NT2/D1 (cell line): ENCODE results near the gene KCNQ1.

Source experiments
- DNase-seq: peaks from one replicate; pipeline ENCODE4 v3.0.0-alpha.2; 2011; ENCODE audit warnings: low read depth, low spot score
- H3K27me3 ChIP-seq: 2 replicates; pipeline ENCODE4 v1.6.0; 2011; ENCODE audit warnings: mild to moderate bottlenecking; ENCODE audit not compliant: insufficient read length, insufficient read depth
- H3K36me3 ChIP-seq: 2 replicates; pipeline ENCODE4 v1.6.1; 2011; ENCODE audit warnings: mild to moderate bottlenecking, low read length, mixed read lengths; ENCODE audit not compliant: insufficient read depth, insufficient read length
- H3K4me1 ChIP-seq: 2 replicates; pipeline ENCODE4 v1.5.1; 2011; ENCODE audit not compliant: insufficient read depth, insufficient read length
- H3K4me3 ChIP-seq: 2 replicates; pipeline ENCODE4 v1.5.1; 2011; ENCODE audit warnings: low read depth; ENCODE audit not compliant: insufficient read length
- H3K9ac ChIP-seq: 2 replicates; pipeline ENCODE4 v1.6.0; 2011; ENCODE audit warnings: low read depth; ENCODE audit not compliant: insufficient read length
- H3K9me3 ChIP-seq: 2 replicates; pipeline ENCODE4 v1.5.1; 2011; ENCODE audit warnings: mild to moderate bottlenecking, low read length; ENCODE audit not compliant: insufficient read depth
- SUZ12 ChIP-seq: IDR thresholded peaks from 2 replicates; pipeline ENCODE4 v1.6.1; 2011; ENCODE audit not compliant: insufficient read length, insufficient read depth; ENCODE audit errors: extremely low read depth
- YY1 ChIP-seq: IDR thresholded peaks from 2 replicates; pipeline ENCODE4 v1.6.1; 2011; ENCODE audit not compliant: insufficient read length, insufficient read depth
- ZNF274 ChIP-seq: IDR thresholded peaks from 2 replicates; pipeline ENCODE4 v1.6.1; 2011; ENCODE audit warnings: mild to moderate bottlenecking, low read depth, low read length

Gene KCNQ1

DNA sequence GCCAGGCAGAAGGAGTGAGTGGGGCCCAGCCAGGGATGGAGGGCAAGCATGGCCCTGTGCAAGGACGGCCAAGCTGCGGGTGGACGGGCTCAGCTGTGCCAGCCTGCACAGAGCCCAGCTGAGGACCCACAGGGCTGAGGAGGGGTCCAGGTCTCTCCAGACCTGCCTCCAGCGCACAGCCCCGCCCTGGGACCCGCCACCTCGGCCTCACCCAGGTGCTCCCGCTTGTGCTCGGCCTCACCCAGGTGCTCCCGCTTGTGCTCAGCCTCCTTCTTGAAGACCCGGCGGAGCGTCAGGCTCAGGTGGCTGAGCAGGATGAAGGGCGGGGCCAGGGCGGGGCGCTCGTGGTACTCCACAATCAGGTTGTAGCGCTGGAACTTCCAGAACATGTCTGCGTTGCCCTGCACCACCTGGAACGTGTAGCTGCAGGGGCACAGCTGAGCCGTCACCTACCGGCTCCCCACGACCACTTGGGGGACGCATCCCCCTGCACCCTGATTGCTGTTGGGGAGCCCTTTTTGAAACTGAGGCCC is 37.9 kb upstream of the KCNQ1 start:
- no peak for TF ChIP-seq SUZ12
- no peak for TF ChIP-seq YY1
- no peak for TF ChIP-seq ZNF274
- Histone ChIP-seq H3K4me3 (no peak overlapping the region), H3K9me3 (no peaks in the 10 kb centered on the region), H3K36me3 (peaks cover 33% of the 10 kb centered on the region), H3K27me3 (no peaks in the 10 kb centered on the region), H3K4me1 (peaks cover 22% of the 10 kb centered on the region), H3K9ac (no peak overlapping the region)
- DNase-seq, result no peak

DNA sequence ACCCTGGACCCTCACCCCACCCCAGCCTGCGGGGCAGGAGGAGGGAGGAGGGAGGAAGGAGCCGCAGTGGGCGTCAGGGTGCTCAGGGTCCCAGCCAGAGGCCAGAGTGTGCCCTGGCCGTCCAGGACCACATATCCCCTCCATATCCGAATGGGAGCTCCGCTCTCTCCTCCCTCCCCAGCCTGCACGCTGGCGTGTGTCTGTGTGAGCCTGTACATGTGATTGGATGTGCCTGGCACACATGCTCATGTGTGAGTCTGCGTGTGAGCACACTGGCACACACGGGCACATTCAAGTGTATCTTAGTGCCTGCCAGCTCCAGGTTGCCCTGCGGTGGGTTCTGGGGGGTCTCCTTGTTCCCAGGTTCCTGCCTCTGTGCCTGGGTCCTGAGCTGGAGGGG is 36.1 kb upstream of the KCNQ1 start:
- H3K9me3 ChIP-seq, result no peaks in the 10 kb centered on the region
- TF ChIP-seq SUZ12 (no peak), YY1 (no peak), ZNF274 (no peak)
- H3K4me1 ChIP-seq, result peaks cover 19% of the 10 kb centered on the region
- H3K27me3 ChIP-seq, result no peaks in the 10 kb centered on the region
- H3K36me3 ChIP-seq, result peaks cover 16% of the 10 kb centered on the region
- no peak overlapping the region for H3K4me3 ChIP-seq
- no peak for DNase-seq
- no peak overlapping the region for H3K9ac ChIP-seq

DNA sequence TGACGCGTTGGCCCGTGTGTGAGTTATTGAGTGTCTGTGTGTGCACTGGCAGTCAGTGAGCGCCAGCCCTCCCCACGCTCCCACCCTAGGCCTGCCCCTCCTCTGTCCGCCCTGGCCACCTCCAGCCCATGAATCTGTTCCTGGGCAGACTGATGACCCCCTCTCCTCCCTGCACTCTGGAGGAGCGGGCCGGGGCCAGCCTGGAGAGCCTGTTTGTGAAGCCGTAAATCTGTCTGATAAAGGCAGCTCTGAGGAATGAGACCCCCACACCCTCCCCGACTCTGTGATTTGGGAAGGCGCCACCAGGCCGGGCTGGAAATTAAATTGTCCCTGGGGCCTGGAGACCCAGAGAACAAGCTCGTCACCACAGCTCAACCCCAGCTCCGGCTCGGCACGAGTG is 35.7 kb upstream of the KCNQ1 start:
- Histone ChIP-seq H3K9me3 (no peaks in the 10 kb centered on the region), H3K36me3 (peaks cover 11% of the 10 kb centered on the region), H3K4me1 (peaks cover 19% of the 10 kb centered on the region), H3K4me3 (no peak overlapping the region), H3K27me3 (no peaks in the 10 kb centered on the region), H3K9ac (peak overlapping the region; percentile 50)
- TF ChIP-seq YY1 (no peak), SUZ12 (no peak), ZNF274 (no peak)
- no peak for DNase-seq

DNA sequence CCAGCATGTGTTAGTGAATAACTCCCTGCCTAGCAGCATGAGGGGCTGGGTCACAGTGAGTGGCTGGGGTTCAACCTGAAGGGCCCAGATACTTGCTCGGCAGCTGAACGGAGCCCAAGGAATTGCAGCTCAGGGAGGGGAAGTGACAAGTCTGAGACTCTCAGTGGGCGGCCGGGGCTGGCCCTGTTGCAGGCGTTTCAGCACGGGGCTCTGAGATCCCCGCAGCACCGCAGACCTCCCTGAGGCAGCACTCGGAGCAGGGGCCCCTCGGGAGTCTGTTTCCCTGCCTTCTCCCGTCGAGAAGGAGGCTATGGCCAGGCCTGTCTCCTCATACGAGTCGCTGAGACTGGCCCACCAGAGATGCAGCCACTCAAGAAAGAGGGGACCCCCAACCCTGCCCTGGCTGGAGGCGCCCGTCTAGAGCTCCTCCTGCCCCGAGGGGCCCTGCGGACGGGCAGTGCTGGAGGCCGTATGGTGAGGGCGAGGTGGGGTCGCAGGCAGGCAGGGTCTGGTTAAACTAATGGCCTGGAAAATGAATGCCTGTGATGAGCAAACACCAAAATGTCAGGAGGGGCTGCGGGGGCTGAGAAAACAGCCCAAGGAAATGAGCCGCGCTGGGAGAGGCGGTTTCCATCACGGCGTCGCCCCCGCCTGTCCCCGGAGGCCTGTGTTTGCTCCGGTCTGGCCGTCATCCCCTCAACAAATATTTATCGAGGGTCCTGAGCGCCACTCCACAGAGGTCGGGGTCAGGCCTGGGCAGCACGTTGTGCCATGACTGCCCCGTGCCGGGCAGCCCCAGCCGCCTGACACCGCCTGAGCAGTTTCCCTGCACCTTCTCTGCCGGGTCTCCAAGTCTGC is 35.0 kb upstream of the KCNQ1 start:
- no peak for DNase-seq
- Histone ChIP-seq H3K4me1 (peaks cover 19% of the 10 kb centered on the region), H3K27me3 (no peaks in the 10 kb centered on the region), H3K4me3 (no peak overlapping the region), H3K36me3 (peaks cover 4% of the 10 kb centered on the region), H3K9ac (peak overlapping the region; percentile 50), H3K9me3 (no peaks in the 10 kb centered on the region)
- TF ChIP-seq SUZ12, result no peak

DNA sequence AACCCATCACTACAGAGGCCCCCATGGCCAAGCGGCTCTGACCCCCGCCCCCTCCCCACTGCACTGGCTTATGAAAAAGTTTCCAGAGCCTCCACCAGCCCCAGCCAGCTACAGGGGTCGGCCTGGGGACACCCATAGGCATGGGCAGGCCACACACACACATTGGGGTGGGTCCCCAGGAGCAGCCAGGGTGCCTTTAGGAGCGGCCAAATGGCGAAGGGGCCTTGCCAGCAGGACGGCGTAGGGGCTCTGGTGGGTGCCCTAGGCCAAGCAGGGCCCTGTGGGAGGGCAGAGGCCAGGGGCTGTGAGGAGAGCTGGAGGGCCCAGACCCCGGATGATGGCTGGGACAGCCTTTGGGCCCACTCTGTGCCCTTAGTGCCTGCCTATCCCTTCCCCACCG is 34.2 kb upstream of the KCNQ1 start:
- H3K4me3 ChIP-seq, result no peak overlapping the region
- peaks cover 19% of the 10 kb centered on the region for H3K4me1 ChIP-seq
- no peak for TF ChIP-seq ZNF274
- no peak for TF ChIP-seq YY1
- no peak for TF ChIP-seq SUZ12
- H3K27me3 ChIP-seq, result no peaks in the 10 kb centered on the region
- H3K9me3 ChIP-seq, result no peaks in the 10 kb centered on the region
- H3K36me3 ChIP-seq, result no peaks in the 10 kb centered on the region
- DNase-seq, result no peak
- peak overlapping the region; percentile 32 for H3K9ac ChIP-seq

DNA sequence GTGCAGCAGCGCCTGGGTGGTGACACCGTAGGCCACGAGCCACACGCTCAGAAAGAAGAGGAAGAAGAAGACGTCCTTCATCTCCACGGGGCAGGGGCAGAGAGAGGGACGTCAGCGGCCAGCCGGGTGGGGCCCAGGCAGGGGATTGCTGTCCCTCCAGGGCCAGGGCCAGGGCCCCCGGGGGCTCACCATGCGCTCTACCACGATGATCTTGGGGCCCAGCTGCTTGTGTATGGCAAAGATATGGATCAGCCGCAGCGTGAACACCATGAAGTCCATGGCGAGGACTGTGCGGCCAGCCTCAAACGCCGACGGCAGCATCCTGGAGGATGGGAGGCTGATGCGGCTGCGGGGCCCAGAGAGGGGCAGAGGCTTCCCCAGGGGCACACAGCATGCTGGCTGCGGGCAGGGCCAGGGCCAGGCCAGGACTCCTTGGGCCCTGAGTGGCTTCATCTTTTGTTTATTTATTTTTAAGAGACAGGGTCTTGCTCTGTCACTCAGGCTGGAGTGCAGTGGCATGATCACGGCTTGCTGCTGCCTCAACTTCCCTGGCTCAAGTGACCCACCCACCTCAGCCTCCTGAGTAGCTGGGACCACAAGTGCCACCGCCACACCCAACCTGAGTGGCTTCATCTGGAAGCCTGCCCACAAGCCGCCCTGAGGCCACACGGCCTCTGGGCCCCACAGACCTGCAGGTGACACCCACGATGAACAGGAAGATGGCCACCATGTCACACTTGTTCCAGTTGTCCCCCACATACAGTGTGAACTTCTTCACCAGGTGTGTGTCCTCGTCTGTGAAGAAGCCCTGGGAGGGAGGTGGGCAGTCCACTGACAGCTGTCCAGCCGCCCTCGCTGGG is 33.1 kb upstream of the KCNQ1 start:
- no peaks in the 10 kb centered on the region for H3K9me3 ChIP-seq
- no peak for TF ChIP-seq ZNF274
- no peak for TF ChIP-seq SUZ12
- no peak for TF ChIP-seq YY1
- no peak overlapping the region for H3K4me3 ChIP-seq
- H3K4me1 ChIP-seq, result peaks cover 17% of the 10 kb centered on the region
- H3K36me3 ChIP-seq, result no peaks in the 10 kb centered on the region
- no peak overlapping the region for H3K9ac ChIP-seq
- no peak for DNase-seq
- H3K27me3 ChIP-seq, result no peaks in the 10 kb centered on the region

DNA sequence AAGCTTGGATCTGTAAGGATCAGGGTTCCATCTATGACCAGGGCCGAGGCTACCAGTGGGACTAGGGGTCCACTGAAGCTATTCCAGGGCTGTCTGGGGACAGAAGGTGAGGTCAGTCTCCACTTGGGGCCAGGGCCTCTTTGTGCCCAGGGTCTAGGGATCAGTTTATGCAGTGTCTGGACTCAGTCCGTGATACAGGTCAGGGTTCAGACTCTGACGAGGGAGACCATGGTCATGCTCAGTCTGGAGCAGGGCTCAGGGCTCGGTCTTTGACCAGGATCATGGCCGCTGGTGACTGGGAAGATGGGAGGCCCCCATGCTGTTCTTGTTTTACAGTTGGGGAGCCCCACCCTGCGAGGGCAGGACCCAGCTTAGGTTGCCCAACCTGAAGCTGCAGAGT is 32.5 kb upstream of the KCNQ1 start:
- DNase-seq, result no peak
- Histone ChIP-seq H3K4me1 (peaks cover 17% of the 10 kb centered on the region), H3K9me3 (no peaks in the 10 kb centered on the region), H3K4me3 (no peak overlapping the region), H3K9ac (no peak overlapping the region), H3K36me3 (no peaks in the 10 kb centered on the region), H3K27me3 (no peaks in the 10 kb centered on the region)
- TF ChIP-seq SUZ12 (no peak), ZNF274 (no peak), YY1 (no peak)
